Activated CD8-positive, alpha-beta memory T cell treated with anti-CD3 and anti-CD28 coated beads, Interleukin-2, amount 50 U/mL, for 1 hour (primary cell): ENCODE results near the gene PJA2.

Experiments
- DNase-seq: peaks from one replicate; pipeline ENCODE4 v3.0.0-alpha.2; 2020; ENCODE audit errors: extremely low read depth

The PJA2 gene

GRCh38 chr5:109350537-109351270, 59.1 kb downstream of the PJA2 start:
- no peak for DNase-seq

DNA sequence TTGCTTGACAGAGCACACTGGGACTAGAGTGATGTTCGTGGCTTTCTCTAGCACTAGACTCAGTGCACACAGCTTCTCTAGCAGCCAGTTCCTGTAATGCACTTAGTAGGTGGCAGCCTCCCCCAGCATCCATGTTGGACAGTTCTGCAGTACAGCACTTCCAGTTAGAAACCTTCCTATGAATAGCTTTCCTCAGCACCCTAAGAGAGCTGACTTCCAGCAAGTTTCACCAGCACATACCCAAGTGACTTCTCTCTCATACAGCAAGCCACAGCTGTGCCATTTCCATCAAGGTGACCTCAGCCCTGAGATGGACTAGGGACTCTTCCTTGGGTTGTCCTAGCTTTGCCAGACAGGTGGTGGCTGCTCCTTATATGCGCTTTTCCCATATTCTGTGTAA, 60.4 kb downstream of the PJA2 start:
- no peak for DNase-seq

- no peak for DNase-seq
Observed at GRCh38 chr5:109347252-109347888, 62.4 kb downstream of the PJA2 start.

- no peak for DNase-seq
Observed at GRCh38 chr5:109345699-109346098, 64.1 kb downstream of the PJA2 start.

DNA sequence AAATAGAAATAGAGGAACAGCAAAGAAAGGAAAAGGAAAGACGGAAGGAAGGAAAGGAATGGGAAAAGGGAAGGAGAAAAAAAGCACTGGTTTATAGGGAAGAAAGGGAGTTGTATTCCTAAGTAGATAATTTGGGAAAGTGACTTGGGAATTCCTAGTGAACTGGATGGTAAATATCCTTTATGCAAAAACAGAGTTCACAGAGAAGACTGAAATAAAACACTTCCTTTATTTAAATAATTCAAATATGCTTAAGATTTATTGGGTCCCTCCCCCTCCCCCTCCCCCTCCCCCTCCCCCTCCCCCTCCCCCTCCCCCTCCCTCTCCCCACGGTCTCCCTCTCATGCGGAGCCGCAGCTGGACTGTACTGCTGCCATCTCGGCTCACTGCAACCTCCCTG, 69.4 kb downstream of the PJA2 start:
- DNase-seq: no peak

DNA sequence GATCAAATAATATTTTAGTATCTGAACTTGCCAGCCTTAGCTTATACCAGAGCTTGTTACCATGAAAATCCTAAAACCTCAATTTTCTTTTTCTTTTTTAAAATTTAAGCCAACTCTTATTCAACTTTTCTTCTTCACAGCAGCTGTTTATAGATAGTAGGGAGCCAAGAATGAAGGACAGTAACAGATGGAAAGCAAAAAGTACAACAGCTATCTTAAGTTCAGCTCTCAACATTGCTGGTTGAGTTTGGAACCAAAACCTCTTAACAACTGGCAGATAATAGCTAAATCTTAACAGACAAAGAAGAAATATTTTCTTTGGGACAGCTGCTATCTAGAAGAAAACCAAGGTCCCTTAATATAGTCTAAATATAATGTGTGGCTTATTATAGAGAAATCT, 74.7 kb downstream of the PJA2 start:
- no peak for DNase-seq

DNA sequence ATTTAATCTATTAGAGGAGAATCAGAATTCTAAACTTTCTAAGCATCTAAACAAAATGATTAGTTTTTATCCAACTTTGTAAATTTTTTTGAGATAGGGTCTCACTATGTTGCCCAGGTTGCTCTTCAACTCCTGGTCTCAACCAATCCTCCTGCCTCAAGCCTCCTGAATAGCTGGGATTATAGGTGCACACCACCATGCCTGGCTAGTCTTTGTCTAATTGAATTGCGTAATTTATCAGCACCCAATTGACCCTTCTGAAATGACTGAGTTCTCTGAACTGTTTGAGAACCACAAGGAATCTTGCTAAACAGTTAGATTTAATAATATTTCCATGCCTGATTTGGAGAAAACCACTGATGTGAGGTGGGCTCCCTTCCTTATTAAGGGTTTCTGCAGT, 75.7 kb downstream of the PJA2 start:
- no peak for DNase-seq

- no peak for DNase-seq
Observed at GRCh38 chr5:109329333-109330237, 80.2 kb downstream of the PJA2 start.

DNA sequence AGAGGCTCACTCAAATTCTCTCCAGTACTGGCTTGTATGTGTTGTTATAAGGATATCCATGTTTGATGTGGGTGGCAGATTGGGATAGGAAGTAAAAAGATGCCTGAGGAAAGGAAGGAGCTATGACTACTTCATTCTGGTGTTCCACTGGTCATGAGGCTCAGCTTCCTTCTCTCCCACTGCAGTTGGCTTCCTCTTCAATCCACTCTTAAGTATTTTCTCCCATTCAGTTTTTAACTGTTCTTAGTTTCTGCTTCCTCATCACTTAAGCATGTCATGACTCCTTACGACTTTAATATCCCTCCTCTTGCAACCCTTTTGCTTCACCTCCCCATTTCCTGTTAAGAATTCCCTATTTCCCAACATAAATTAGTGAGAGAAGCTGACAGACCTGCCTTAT, 81.1 kb downstream of the PJA2 start:
- DNase-seq: no peak

DNA sequence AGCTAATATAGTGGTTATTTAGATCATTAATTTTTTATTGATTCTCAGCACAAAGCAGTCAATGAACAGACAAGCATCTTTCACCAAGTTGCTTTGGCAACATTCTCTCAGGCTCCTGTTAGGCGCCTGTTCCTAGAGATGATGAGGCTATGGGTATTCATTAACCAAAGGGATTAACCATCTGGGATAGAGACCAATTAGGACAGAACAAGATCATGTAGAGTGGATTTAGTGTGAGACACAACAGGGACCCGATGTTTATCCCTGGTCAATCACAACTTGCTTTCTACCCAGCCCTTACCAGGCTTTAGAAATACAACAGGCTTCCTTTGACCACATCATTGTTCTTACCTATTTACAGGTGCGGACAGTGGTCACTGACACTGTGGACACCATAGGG, 82.2 kb downstream of the PJA2 start:
- DNase-seq: no peak

DNA sequence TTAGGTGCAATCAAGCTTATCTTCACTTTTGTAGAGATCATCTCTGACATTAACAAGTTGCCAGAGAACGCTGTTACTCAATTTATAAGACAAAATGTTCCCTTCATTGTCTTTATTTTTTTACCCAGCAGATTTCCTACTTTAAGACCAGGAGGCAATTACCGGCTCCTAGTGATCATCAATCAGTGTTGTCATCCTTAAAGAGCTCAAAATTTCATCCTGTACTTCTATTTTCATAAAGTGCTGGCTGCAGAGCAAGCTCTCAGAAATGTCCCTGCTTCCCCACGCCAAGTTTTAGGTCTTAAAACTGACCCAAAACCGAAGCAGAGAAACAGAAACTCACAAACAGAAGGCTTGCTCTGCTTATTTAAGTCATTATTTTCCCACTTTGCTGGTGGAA, 82.9 kb downstream of the PJA2 start:
- no peak for DNase-seq

- DNase-seq: no peak
Observed at GRCh38 chr5:109325456-109325855, 84.3 kb downstream of the PJA2 start.

DNA sequence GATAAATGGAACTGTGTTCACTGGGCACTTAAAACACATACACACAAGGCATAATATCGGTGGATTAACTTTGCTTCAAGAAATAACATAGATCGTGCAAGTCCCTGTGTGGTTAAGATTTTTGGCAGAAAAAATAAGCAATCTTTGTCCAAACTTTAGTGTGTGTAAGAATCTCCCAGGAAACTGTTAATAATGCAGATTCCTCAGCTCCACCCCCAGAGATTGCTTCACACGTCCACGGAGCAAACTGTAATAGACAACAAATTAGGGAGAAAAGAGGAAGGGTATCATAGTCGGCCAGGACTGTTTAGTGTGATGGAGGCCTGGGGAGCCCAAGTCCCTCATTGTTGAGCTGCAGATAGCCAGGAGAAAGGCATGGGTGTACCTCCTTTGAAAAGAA, 84.8 kb downstream of the PJA2 start:
- DNase-seq: no peak

DNA sequence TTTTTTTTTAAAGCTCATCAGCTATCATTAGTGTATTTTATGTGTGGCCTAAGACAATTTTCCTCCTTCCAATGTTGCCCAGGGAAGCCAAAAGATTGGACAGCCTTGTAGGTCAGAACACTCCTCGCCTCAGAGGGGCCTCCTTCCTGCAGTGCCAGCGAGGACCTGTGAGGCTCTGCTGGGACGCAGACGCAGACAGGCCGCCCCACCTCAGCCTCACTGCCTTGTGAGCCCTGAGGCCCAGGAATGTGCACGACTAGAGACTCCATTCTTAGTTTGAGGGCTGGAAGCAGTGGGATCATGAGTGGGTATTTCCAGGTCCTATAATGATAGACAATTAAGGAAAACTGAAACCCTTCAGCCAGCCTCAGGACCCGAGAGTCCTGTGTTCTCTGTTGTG, 85.4 kb downstream of the PJA2 start:
- DNase-seq: no peak

GRCh38 chr5:109322694-109323093, 87.1 kb downstream of the PJA2 start:
- DNase-seq: no peak

DNA sequence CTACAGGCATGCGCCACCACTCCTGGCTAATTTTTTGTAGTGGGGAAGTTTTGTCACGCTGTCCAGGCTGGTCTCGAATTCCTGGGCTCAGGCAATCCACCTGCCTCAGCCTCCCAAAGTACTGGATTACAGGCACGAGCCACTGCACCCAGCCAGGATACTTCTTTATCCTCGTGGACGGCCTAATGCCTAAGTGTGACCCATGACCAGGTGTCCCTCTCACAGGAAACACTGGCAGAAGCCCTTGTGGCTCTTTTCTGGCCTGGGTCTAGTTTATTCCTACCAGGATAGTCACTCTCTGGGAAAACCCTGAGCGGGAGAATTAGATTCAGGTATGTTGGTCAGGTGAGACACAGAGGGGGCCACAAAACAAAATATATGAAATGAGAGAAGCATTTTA, 90.4 kb downstream of the PJA2 start:
- no peak for DNase-seq

DNA sequence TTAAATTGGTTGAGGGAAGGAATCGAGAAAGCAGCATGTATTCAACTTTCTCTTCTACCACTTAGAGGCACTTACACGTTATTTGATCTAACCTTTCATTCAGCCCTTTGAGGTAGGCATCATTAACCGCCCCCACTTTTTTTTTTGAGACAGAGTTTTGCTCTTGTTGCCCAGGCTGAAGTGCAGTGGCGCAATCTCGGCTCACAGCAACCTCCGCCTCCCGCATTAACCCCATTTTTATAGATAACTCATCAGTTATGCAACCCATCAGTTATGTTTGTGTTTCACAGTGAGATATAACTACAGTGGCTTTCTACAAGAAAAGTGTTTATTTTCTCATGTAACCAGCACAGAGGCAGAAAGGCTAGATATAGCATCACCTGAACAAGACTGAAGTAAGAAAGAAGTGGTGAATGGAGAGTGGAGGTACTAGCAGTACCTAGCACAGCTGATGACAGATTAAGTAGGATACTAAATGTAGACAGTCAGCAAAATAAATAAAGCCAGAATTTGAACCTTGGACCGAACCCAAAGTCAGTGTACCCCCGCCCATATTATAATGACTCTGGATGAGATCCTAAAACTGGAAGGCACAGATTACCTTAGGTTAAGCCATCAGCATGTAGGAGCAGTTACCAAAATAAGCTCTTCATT, 91.2 kb downstream of the PJA2 start:
- DNase-seq: no peak

DNA sequence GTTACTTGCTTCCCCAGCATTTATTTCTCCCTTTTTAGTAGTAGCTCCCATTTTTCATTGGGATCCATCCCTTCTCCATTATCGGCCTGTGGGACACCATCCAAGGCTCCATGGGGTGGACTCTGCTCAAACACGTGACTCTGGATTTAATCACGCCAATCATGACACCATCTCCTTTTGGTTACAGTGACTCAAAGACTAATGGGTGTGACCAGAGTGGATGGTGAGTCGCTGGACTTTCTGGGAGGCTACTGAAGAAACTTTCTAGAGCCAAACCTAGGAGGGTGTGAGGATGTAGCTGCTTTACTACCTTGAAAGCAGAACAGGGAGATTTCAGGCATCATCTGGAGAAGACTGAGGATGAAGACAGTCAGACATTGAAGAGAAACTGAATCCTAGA, 93.1 kb downstream of the PJA2 start:
- DNase-seq: no peak

DNA sequence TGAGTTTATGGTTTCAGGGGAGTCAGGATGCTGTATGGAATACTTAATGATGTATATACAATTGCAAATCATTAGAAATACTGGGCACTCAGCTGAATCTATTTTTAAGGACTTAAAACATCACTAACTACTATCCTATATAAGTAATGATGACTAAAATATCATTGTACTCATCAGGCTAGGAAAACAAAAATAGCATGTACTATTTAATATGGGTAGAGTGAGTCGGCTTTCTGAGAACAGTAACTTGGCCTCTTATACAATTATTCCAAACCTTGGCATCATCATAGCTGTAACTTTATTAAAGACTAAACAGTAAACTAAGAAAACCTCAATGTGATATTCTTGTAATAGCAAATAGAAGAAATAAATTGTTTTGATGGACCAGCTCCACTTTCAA, 94.5 kb downstream of the PJA2 start:
- no peak for DNase-seq

GRCh38 chr5:109313127-109313526, 96.6 kb downstream of the PJA2 start:
- DNase-seq: no peak

- no peak for DNase-seq
Observed at GRCh38 chr5:109312695-109313094, 97.1 kb downstream of the PJA2 start.

DNA sequence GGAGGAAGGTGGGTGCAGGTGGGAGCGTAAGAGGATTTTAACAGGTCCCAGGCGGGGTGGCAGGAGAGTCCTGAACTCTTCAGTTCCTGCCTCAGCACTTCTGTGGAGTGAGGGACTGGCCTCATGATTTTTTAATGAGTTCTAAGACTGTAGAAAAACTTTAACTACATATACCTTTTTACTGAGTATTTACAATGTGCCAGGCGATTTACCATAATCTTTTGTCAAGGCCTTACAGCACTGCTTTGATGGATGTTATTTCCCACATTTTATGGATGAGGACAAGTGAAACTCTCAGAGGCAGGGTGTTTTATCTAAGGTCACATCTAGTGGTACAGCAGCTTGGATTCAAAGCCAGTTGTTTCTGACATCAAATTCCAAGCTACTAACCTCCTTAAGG, 99.5 kb downstream of the PJA2 start:
- DNase-seq: no peak
